H1 (cell line): ENCODE results near the gene PLA2R1.

Source experiments
- CBX5 ChIP-seq: fragments of 300-800, 300-1000 bp; sonication (generic); IDR thresholded peaks from 2 replicates; pipeline ENCODE4 v1.7.1; 2016; ENCODE audit warnings: antibody characterized with exemption, low read length, low read depth
- CEBPB ChIP-seq: IDR thresholded peaks from 2 replicates; pipeline ENCODE4 v1.6.1; 2012; ENCODE audit warnings: low read depth, low read length
- EP300 ChIP-seq, 2 experiments: IDR thresholded peaks; 1 replicate in 1 of 2; 2 replicates in 1 of 2; pipeline ENCODE4 v1.6.1; 2011 to 2012; ENCODE audit warnings: low read depth in 2 of 2, low read length in 2 of 2, mild to moderate bottlenecking in 2 of 2, borderline replicate concordance in 1 of 2, inconsistent platforms in 1 of 2, moderate library complexity in 1 of 2
- KDM5A ChIP-seq: fragments of 200-600 bp; IDR thresholded peaks from 2 replicates; pipeline ENCODE4 v1.7.1; 2012; ENCODE audit warnings: mild to moderate bottlenecking, low read length, inconsistent platforms, mixed read lengths
- POLR2A ChIP-seq, 2 experiments: IDR thresholded peaks; 1 replicate in 1 of 2; 2 replicates in 1 of 2; pipeline ENCODE4 v1.6.1; 2011; ENCODE audit warnings: low read depth in 2 of 2, low read length in 2 of 2, mild to moderate bottlenecking in 2 of 2; ENCODE audit errors: control extremely low read depth in 1 of 2
- RAD21 ChIP-seq, 2 experiments: IDR thresholded peaks in 1 of 2; conservative IDR thresholded peaks in 1 of 2; 2 replicates each; pipeline ENCODE4 v1.6.1; 2011; ENCODE audit warnings: low read depth in 2 of 2, low read length in 2 of 2, improper control_type of control experiment in 1 of 2, inconsistent platforms in 1 of 2, mild to moderate bottlenecking in 1 of 2, moderate library complexity in 1 of 2
- SIN3A ChIP-seq, 2 experiments: IDR thresholded peaks in 1 of 2; conservative IDR thresholded peaks in 1 of 2; 2 replicates each; pipeline ENCODE4 v1.6.1; 2011 to 2012; ENCODE audit warnings: low read length in 2 of 2, improper control_type of control experiment in 1 of 2, low read depth in 1 of 2, mild to moderate bottlenecking in 1 of 2
- SP2 ChIP-seq: IDR thresholded peaks from 2 replicates; pipeline ENCODE4 v1.6.1; 2012; ENCODE audit warnings: mild to moderate bottlenecking, low read length, inconsistent platforms
- ZNF274 ChIP-seq: IDR thresholded peaks from 2 replicates; pipeline ENCODE4 v1.7.0; 2012; ENCODE audit warnings: low read length, borderline replicate concordance; ENCODE audit errors: extremely low read depth
- TF ChIP-seq, protein P1 (sequence below), 3 experiments: IDR thresholded peaks; 1 replicate in 2 of 3; 2 replicates in 1 of 3; pipeline versions ENCODE4 v1.5.1 to v1.6.1; 2011; ENCODE audit warnings: low read length in 3 of 3, mild to moderate bottlenecking in 3 of 3, inconsistent platforms in 2 of 3, low read depth in 1 of 3, moderate library complexity in 1 of 3; ENCODE audit not compliant: insufficient read depth in 1 of 3; ENCODE audit errors: control extremely low read depth in 1 of 3
- TF ChIP-seq, protein P2 (sequence below): IDR thresholded peaks from 2 replicates; pipeline ENCODE4 v1.6.1; 2011; ENCODE audit warnings: low read length, improper control_type of control experiment
- TF ChIP-seq, protein P3 (sequence below): IDR thresholded peaks from 2 replicates; pipeline ENCODE4 v1.6.1; 2011; ENCODE audit warnings: low read depth, mild to moderate bottlenecking, low read length; ENCODE audit not compliant: insufficient read depth

DNA sequence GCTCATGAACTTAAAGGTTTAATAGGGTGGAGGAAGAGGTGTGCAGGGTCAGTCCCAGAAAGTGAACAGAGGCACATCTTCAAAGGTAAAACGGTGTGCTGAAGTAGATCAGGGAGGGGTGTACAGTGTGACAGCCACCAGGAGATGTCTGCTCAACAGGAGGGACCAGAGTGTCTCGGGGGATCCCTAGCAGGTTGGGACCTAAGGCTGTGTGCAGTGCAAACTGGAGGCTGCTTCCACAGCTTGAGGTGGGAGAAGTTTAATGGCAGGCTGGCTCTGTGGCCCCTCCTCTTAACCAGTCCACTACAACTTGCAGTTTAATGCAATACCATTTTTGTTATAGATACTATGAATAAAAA is 33.2 kb downstream of the PLA2R1 start:
- TF ChIP-seq, protein P1, sequence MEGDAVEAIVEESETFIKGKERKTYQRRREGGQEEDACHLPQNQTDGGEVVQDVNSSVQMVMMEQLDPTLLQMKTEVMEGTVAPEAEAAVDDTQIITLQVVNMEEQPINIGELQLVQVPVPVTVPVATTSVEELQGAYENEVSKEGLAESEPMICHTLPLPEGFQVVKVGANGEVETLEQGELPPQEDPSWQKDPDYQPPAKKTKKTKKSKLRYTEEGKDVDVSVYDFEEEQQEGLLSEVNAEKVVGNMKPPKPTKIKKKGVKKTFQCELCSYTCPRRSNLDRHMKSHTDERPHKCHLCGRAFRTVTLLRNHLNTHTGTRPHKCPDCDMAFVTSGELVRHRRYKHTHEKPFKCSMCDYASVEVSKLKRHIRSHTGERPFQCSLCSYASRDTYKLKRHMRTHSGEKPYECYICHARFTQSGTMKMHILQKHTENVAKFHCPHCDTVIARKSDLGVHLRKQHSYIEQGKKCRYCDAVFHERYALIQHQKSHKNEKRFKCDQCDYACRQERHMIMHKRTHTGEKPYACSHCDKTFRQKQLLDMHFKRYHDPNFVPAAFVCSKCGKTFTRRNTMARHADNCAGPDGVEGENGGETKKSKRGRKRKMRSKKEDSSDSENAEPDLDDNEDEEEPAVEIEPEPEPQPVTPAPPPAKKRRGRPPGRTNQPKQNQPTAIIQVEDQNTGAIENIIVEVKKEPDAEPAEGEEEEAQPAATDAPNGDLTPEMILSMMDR (IDR thresholded peaks at IDR 0.05; ENCODE audit: control extremely low read depth in 1 of 3, insufficient read depth in 1 of 3, low read depth in 1 of 3, low read length in 3 of 3): no peak
- TF ChIP-seq SP2 (no peak), KDM5A (no peak), EP300 (IDR thresholded peaks at IDR 0.05; ENCODE audit: borderline replicate concordance in 1 of 2, low read depth in 2 of 2, low read length in 2 of 2) (no peak), CEBPB (no peak), POLR2A (IDR thresholded peaks at IDR 0.05; ENCODE audit: control extremely low read depth in 1 of 2, low read depth in 2 of 2, low read length in 2 of 2) (no peak), CBX5 (no peak), SIN3A (conservative IDR thresholded peaks at IDR 0.05 in 1 of 2, IDR thresholded peaks at IDR 0.05 in 1 of 2; ENCODE audit: low read depth in 1 of 2, low read length in 2 of 2) (no peak), RAD21 (IDR thresholded peaks at IDR 0.05 in 1 of 2, conservative IDR thresholded peaks at IDR 0.05 in 1 of 2; ENCODE audit: low read depth in 2 of 2, low read length in 2 of 2) (no peak), ZNF274 (no peak)
- TF ChIP-seq, protein P2, sequence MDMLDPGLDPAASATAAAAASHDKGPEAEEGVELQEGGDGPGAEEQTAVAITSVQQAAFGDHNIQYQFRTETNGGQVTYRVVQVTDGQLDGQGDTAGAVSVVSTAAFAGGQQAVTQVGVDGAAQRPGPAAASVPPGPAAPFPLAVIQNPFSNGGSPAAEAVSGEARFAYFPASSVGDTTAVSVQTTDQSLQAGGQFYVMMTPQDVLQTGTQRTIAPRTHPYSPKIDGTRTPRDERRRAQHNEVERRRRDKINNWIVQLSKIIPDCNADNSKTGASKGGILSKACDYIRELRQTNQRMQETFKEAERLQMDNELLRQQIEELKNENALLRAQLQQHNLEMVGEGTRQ: no peak
- TF ChIP-seq, protein P3, sequence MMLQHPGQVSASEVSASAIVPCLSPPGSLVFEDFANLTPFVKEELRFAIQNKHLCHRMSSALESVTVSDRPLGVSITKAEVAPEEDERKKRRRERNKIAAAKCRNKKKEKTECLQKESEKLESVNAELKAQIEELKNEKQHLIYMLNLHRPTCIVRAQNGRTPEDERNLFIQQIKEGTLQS: no peak
